IPS DF 4.7 (cell line): ENCODE data around the gene PCNT.

ENCODE experiments used
- DNase-seq: peaks from one replicate; pipeline ENCODE4 v3.0.0-alpha.2; 2013; ENCODE audit warnings: low spot score; ENCODE audit errors: extremely low read depth

The PCNT gene

GRCh38 chr21:46377789-46378188 is 53.8 kb downstream of the PCNT start:
- no peak for DNase-seq

- no peak for DNase-seq
Observed at GRCh38 chr21:46379105-46379504, 55.1 kb downstream of the PCNT start.

GRCh38 chr21:46379691-46380090 is 55.7 kb downstream of the PCNT start:
- DNase-seq, result no peak

- no peak for DNase-seq
Observed at GRCh38 chr21:46381541-46381940, 57.6 kb downstream of the PCNT start.

- no peak for DNase-seq
Observed at GRCh38 chr21:46384556-46384955, 60.6 kb downstream of the PCNT start.

- DNase-seq, result no peak
Observed at GRCh38 chr21:46385846-46386733, 62.1 kb downstream of the PCNT start.

GRCh38 chr21:46386734-46387088 is 62.8 kb downstream of the PCNT start:
- DNase-seq, result no peak

- no peak for DNase-seq
Observed at GRCh38 chr21:46388206-46388880, 64.4 kb downstream of the PCNT start.

GRCh38 chr21:46388896-46389295 is 64.9 kb downstream of the PCNT start:
- no peak for DNase-seq

- no peak for DNase-seq
Observed at GRCh38 chr21:46390603-46391545, 66.9 kb downstream of the PCNT start.

- no peak for DNase-seq
Observed at GRCh38 chr21:46391773-46392172, 67.8 kb downstream of the PCNT start.

GRCh38 chr21:46392921-46393320 is 69.0 kb downstream of the PCNT start:
- DNase-seq, result no peak

GRCh38 chr21:46393451-46393940 is 69.5 kb downstream of the PCNT start:
- DNase-seq, result no peak

GRCh38 chr21:46393941-46394594 is 70.1 kb downstream of the PCNT start:
- DNase-seq, result no peak

- DNase-seq, result no peak
Observed at GRCh38 chr21:46394595-46395104, 70.7 kb downstream of the PCNT start.

- no peak for DNase-seq
Observed at GRCh38 chr21:46397211-46397905, 73.4 kb downstream of the PCNT start.

- no peak for DNase-seq
Observed at GRCh38 chr21:46397993-46398392, 74.0 kb downstream of the PCNT start.

GRCh38 chr21:46399129-46399528 is 75.2 kb downstream of the PCNT start:
- no peak for DNase-seq

- DNase-seq, result no peak
Observed at GRCh38 chr21:46399686-46400085, 75.7 kb downstream of the PCNT start.
